Bronchial epithelial cell (primary cell): ENCODE measurements around the gene SIK3. TPM values are rescaled to one million over a fixed set of nuclear protein-coding genes. Genes with fewer than 3 reads are reported as not detected.
A peak's percentile ranks its signal among the peaks of the same experiment; 100 is the strongest.

Experiments
- DNase-seq: peaks from one replicate; pipeline ENCODE4 v3.0.0-alpha.2; 2010; ENCODE audit warnings: low read depth
- FAIRE-seq: peaks from 2 replicates; lab custom pipeline; 2011; peaks lifted over from hg19 to GRCh38; lab: Jason Lieb, UNC
- H3K27me3 ChIP-seq: 2 replicates; pipeline ENCODE4 v1.5.1; 2011; ENCODE audit warnings: low read length; ENCODE audit not compliant: control insufficient read depth, insufficient read depth
- H3K36me3 ChIP-seq: 2 replicates; pipeline ENCODE4 v1.5.1; 2011; ENCODE audit warnings: low read length; ENCODE audit not compliant: control insufficient read depth, insufficient read depth
- H3K4me3 ChIP-seq: 2 replicates; pipeline ENCODE4 v1.5.1; 2011; ENCODE audit warnings: mild to moderate bottlenecking, low read depth, low read length, control low read depth
- total RNA-seq: library from RNA; depleted of rRNA; stranded (reverse); fragments of >200 nt; gene quantifications from 2 replicates; pipeline ENCODE4 v1.2.1, GENCODE V29; 2014
- TF ChIP-seq, protein P1 (sequence below): IDR thresholded peaks from 2 replicates; pipeline ENCODE4 v1.5.1; 2011; ENCODE audit warnings: mild to moderate bottlenecking, moderate library complexity, low read length, control low read depth, inconsistent platforms; ENCODE audit not compliant: insufficient read depth, severe bottlenecking

SIK3 gene
- total RNA-seq, 1 donor from 2014 or later: 6.8 TPM

DNA sequence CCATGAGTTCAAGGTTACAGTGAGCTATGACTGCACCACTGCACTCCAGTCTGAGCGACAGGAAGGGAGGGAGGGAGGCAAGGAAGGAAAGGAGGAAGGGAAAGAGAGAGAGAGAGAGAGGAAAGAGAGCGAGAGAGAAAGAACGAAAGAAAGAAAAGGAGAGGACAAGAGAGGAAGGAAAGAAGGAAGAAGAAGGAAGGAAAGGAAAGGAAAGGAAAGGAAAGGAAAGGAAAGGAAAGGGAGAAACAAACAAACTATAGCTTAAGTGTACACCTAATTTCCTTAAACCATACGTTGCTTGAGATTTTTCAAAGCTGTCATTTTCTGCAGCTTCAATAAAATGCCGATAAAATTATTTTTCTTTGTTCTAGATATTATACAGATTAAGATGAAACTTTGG, 180.6 kb downstream of the SIK3 start:
- no peak overlapping the region for H3K4me3 ChIP-seq
- H3K27me3 ChIP-seq: no peaks in the 10 kb centered on the region
- TF ChIP-seq, protein P1, sequence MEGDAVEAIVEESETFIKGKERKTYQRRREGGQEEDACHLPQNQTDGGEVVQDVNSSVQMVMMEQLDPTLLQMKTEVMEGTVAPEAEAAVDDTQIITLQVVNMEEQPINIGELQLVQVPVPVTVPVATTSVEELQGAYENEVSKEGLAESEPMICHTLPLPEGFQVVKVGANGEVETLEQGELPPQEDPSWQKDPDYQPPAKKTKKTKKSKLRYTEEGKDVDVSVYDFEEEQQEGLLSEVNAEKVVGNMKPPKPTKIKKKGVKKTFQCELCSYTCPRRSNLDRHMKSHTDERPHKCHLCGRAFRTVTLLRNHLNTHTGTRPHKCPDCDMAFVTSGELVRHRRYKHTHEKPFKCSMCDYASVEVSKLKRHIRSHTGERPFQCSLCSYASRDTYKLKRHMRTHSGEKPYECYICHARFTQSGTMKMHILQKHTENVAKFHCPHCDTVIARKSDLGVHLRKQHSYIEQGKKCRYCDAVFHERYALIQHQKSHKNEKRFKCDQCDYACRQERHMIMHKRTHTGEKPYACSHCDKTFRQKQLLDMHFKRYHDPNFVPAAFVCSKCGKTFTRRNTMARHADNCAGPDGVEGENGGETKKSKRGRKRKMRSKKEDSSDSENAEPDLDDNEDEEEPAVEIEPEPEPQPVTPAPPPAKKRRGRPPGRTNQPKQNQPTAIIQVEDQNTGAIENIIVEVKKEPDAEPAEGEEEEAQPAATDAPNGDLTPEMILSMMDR: no peak
- DNase-seq: no peak
- no peaks in the 10 kb centered on the region for H3K36me3 ChIP-seq
- FAIRE-seq: no peak

DNA sequence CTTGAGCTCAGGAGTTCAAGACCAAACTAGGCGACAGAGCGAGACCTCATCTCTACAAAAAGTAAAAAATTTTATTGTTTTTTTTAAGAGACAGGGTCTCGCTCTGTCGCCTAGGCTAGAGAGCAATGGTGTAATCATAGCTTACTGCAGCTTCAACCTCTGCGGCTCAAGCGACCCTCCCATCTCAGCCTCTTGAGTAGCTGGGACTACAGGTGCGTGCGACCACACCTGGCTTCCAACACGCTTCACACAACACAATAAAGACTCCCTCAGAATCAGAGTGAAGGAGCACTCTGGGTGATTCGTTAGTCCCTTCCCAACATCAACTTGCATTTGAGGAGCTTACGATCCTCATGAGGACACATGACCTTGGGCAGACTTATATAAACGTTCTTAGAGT, 181.3 kb downstream of the SIK3 start:
- no peak for DNase-seq
- TF ChIP-seq, protein P1: no peak

DNA sequence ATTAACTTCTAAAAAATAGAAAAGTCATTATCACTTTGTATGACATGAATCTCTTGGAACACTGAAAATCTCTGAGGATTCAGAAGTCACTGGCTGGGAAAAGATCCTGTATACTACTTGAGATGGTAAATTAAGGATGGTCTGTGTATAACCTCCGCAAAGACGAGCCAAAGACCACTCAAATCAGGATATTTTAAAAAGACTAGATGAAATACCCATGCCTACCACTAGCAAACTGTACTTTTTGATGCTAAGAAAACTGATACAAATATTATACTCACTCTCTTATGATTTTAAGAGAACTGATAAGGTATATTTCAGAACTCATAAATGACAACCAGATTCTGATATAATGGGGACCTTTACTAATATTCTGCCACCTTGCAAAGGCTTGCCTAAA, 182.2 kb downstream of the SIK3 start:
- TF ChIP-seq, protein P1: no peak

More for the DNA sequence above, 181.3 kb downstream of the SIK3 start:
- no peaks in the 10 kb centered on the region for H3K27me3 ChIP-seq
- no peak for FAIRE-seq
- no peak overlapping the region for H3K4me3 ChIP-seq
- H3K36me3 ChIP-seq: no peaks in the 10 kb centered on the region

DNA sequence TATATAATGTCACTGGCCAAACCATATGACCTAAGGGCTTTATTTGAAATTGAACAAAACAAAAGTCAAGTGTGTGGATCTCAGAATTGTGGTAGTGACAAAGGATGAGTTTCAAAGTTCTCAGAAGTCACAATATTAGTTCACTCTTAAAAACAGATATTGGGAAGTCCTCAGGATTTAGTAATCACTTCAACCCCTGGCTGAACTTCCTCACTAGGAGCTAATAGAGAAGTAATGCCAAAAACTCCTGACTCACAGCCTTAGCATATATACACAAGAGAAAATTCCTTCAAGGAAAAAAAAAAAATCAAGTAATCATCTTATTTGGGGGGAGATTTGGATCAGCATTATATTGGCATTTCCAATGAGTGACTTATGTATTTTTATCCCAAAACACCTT, 185.2 kb downstream of the SIK3 start:
- DNase-seq (peak; percentile 77), FAIRE-seq (no peak)
- TF ChIP-seq, protein P1: no peak
- Histone ChIP-seq H3K27me3 (no peaks in the 10 kb centered on the region), H3K4me3 (no peak overlapping the region), H3K36me3 (no peaks in the 10 kb centered on the region)

More for the DNA sequence above, 182.2 kb downstream of the SIK3 start:
- DNase-seq (no peak), FAIRE-seq (no peak)
- Histone ChIP-seq H3K4me3 (no peak overlapping the region), H3K27me3 (no peaks in the 10 kb centered on the region), H3K36me3 (no peaks in the 10 kb centered on the region)

DNA sequence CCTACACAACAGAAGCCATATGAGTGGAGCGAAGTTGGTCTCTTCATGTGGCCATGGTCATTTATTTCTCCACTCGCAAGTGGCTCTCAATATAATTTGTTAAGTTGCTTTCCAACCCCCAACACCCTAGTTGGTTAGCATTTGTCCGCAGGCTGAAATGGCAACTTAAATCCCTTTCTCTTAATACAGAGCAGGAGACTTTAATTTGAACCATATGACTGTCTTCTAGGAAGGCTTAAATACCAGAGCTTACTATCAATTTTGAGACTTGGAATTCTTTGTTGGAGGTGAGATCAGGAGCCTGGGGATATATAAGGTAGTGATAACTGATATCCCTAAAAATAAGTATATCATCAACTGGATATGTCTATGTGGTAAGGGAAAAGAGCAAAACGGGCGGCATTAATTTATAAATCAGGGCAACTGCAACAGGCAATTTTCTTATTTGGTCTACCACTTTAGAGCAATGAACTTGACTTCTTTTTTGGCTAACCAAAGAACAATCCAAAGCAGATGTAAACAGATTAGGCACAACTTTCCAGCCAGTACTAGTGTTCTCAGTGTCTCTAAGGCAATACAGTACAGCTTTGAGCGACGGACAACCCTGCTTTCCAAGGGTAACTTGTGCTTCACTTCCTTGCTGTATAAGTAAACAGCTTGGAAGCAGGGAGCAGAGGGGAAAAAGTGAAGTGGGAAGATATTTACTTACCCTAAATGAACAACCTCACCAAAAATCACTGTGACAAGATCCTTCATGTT, 186.1 kb downstream of the SIK3 start:
- H3K27me3 ChIP-seq: no peaks in the 10 kb centered on the region
- FAIRE-seq (no peak), DNase-seq (no peak)
- no peaks in the 10 kb centered on the region for H3K36me3 ChIP-seq
- TF ChIP-seq, protein P1: no peak
- H3K4me3 ChIP-seq: no peak overlapping the region
